ENCODE data around the gene FLAD1.

DNA sequence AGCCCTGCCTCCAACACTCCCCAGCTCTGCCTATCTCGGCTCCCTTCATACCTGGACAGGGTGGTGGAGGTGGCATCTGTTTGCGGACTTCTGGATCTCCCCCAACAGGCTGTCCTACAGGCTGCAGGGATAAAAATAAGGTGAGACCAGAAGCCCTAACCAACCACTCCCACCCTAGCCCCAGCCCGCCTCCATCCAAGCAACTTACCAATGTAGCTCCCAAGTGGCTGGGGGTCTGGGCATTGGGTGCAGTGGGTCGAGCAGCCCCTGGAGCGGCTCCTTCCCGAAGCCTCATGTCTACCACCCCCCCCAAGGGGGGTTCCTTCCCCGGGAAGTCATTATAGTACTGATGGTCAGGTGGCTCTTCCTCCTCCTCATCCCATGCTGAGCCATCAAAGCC, 17.0 kb upstream of the FLAD1 start:
- TF ChIP-seq, protein P1, sequence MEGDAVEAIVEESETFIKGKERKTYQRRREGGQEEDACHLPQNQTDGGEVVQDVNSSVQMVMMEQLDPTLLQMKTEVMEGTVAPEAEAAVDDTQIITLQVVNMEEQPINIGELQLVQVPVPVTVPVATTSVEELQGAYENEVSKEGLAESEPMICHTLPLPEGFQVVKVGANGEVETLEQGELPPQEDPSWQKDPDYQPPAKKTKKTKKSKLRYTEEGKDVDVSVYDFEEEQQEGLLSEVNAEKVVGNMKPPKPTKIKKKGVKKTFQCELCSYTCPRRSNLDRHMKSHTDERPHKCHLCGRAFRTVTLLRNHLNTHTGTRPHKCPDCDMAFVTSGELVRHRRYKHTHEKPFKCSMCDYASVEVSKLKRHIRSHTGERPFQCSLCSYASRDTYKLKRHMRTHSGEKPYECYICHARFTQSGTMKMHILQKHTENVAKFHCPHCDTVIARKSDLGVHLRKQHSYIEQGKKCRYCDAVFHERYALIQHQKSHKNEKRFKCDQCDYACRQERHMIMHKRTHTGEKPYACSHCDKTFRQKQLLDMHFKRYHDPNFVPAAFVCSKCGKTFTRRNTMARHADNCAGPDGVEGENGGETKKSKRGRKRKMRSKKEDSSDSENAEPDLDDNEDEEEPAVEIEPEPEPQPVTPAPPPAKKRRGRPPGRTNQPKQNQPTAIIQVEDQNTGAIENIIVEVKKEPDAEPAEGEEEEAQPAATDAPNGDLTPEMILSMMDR (IDR thresholded peaks at IDR 0.05) = no peak
- TF ChIP-seq RFX5 (IDR thresholded peaks at IDR 0.05) = no peak
- no peak for TF ChIP-seq RAD21 (conservative IDR thresholded peaks at IDR 0.05 in 1 of 2, IDR thresholded peaks at IDR 0.05 in 1 of 2)
- no peak for TF ChIP-seq CHD2 (IDR thresholded peaks at IDR 0.05; ENCODE audit: low read length, partially characterized antibody)
- no peak for TF ChIP-seq NFE2L2 (conservative IDR thresholded peaks at IDR 0.05; ENCODE audit: low read length)
- TF ChIP-seq, protein P2, sequence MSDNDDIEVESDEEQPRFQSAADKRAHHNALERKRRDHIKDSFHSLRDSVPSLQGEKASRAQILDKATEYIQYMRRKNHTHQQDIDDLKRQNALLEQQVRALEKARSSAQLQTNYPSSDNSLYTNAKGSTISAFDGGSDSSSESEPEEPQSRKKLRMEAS (IDR thresholded peaks at IDR 0.05) = no peak
- no peak for TF ChIP-seq MAFK (IDR thresholded peaks at IDR 0.05; ENCODE audit: partially characterized antibody)
- no peak for TF ChIP-seq POLR2AphosphoS2 (conservative IDR thresholded peaks at IDR 0.05; ENCODE audit: low read length)
- TF ChIP-seq, protein P3, sequence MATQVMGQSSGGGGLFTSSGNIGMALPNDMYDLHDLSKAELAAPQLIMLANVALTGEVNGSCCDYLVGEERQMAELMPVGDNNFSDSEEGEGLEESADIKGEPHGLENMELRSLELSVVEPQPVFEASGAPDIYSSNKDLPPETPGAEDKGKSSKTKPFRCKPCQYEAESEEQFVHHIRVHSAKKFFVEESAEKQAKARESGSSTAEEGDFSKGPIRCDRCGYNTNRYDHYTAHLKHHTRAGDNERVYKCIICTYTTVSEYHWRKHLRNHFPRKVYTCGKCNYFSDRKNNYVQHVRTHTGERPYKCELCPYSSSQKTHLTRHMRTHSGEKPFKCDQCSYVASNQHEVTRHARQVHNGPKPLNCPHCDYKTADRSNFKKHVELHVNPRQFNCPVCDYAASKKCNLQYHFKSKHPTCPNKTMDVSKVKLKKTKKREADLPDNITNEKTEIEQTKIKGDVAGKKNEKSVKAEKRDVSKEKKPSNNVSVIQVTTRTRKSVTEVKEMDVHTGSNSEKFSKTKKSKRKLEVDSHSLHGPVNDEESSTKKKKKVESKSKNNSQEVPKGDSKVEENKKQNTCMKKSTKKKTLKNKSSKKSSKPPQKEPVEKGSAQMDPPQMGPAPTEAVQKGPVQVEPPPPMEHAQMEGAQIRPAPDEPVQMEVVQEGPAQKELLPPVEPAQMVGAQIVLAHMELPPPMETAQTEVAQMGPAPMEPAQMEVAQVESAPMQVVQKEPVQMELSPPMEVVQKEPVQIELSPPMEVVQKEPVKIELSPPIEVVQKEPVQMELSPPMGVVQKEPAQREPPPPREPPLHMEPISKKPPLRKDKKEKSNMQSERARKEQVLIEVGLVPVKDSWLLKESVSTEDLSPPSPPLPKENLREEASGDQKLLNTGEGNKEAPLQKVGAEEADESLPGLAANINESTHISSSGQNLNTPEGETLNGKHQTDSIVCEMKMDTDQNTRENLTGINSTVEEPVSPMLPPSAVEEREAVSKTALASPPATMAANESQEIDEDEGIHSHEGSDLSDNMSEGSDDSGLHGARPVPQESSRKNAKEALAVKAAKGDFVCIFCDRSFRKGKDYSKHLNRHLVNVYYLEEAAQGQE (IDR thresholded peaks at IDR 0.05) = no peak
- TF ChIP-seq POLR2A (IDR thresholded peaks at IDR 0.05; ENCODE audit: low read length) = no peak
- TF ChIP-seq MYC (IDR thresholded peaks at IDR 0.05; ENCODE audit: borderline replicate concordance, low read length) = no peak
- TF ChIP-seq, protein P4, sequence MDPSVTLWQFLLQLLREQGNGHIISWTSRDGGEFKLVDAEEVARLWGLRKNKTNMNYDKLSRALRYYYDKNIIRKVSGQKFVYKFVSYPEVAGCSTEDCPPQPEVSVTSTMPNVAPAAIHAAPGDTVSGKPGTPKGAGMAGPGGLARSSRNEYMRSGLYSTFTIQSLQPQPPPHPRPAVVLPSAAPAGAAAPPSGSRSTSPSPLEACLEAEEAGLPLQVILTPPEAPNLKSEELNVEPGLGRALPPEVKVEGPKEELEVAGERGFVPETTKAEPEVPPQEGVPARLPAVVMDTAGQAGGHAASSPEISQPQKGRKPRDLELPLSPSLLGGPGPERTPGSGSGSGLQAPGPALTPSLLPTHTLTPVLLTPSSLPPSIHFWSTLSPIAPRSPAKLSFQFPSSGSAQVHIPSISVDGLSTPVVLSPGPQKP (IDR thresholded peaks at IDR 0.05; ENCODE audit: low read depth, low read length) = no peak
- TF ChIP-seq, protein P5, sequence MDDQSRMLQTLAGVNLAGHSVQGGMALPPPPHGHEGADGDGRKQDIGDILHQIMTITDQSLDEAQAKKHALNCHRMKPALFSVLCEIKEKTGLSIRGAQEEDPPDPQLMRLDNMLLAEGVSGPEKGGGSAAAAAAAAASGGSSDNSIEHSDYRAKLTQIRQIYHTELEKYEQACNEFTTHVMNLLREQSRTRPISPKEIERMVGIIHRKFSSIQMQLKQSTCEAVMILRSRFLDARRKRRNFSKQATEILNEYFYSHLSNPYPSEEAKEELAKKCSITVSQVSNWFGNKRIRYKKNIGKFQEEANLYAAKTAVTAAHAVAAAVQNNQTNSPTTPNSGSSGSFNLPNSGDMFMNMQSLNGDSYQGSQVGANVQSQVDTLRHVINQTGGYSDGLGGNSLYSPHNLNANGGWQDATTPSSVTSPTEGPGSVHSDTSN (IDR thresholded peaks at IDR 0.05) = no peak
